HG02973 (cell line): Measurements from ENCODE around the gene ANO10.

Experiments
- ATAC-seq: cut with Tn5 transposase; IDR thresholded peaks from one replicate; pipeline ENCODE4 v1.9.1; 2021; ENCODE audit warnings: moderate library complexity; ENCODE audit not compliant: unreplicated experiment

ANO10 gene

DNA sequence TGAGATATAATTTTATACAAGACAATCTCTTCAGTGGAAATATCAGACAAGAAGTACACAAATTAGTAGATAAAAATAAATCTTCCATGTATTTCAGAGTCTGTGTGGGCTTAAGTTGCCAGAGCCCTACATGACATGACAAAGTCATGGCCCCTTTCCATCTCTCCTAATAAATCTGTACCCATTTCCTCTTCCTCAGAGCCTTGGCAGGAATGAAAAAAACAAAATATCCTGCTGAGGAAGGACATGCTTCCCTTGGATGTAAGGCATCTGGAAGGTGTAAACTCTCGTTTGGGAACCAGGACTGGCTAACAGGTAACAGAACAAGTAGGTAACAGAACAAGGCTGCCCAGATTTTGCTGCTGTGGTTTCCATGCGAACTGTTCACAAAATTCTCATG is 187.4 kb downstream of the ANO10 start:
- no peak for ATAC-seq

DNA sequence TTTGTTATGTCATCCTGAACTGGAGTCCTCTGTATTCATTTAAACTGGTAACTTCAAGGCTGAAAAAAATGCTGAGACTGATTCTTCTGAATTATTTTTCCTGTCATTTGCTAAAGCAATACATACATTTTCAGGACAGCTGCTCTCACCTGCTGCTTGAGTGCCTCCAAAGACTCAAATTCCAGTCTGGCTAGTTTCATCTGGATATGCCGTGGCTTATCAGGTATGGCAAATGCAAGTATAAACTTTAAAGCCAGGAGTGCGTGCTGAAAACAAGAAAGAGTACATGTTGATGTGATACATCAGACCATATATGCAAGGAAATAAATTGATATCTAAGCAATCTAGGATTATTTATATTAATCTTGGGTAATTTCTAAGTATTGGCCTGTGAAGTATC is 189.3 kb downstream of the ANO10 start:
- ATAC-seq: no peak

DNA sequence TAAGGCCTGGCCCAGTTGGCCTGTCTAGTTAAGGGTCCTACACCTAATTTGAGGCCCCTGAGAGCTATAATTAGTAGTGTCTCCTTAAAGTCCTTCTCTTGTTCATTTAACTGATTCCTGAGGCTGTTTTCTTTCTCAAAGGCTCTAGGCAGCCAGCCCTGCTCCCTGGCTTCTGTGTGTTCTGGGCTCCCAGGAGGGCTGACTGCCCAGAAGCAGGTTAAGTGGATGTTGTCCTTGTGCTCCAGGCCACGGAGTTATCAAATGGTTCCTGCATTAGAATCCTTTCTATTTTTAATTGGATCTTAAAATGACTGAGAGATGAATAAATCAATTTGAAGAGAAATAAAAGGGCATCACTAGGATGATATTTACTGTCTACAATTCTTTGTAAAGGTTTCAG is 195.4 kb downstream of the ANO10 start:
- ATAC-seq: no peak

DNA sequence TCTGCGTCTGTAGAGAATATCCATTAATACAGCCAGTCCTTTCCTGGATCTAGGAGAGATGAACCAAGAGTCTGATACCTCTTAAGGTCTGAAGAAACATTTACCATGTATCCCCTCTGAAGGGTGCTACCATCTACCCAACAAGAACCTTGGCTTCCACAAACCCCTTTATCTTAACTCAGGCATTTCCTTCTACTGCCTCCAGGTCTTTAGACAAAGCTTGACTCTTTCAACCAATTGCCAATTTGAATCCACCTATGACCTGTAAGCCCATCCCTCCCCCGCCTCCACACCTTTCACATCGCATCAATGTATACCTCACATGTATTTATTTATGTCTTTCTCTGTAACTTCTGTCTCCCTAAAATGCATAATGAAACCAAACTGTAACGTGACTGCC is 196.0 kb downstream of the ANO10 start:
- ATAC-seq: no peak

DNA sequence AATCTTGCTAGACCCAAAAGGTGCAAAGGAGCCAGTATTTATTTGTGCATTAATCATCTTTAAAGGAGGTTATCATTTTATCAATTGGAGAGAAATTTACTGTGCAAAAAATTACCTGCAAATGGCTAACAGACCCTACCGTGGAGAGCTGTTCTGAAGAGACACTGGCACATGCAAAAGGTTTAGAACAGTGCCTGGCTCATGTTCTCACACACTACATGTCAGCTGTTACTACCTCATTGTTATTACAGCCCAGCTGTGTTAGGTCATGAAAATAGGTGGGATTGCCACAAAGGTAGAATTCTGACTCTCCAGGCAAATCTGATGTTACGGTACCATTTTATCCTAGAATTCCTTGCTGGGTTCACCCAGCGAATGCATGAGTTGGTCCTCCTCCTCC is 198.2 kb downstream of the ANO10 start:
- no peak for ATAC-seq

DNA sequence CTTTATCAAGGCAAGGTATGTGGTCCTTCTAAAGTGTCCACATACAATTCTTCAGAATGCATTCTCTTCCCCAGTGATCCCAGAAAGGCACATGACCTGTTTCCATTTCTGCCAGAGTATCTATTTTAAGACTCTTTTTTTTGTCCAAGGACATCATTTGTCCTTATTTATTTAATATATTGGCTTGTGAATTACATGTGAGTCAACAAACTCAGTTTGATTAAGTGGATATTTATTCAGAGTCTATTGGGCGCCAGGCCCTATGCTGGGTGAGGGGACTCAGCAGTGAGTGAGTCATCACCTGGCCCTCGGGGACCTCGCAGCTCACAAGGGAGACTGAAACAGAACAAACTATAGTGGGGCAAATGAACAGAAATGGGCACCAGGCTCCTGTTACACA is 198.7 kb downstream of the ANO10 start:
- no peak for ATAC-seq

DNA sequence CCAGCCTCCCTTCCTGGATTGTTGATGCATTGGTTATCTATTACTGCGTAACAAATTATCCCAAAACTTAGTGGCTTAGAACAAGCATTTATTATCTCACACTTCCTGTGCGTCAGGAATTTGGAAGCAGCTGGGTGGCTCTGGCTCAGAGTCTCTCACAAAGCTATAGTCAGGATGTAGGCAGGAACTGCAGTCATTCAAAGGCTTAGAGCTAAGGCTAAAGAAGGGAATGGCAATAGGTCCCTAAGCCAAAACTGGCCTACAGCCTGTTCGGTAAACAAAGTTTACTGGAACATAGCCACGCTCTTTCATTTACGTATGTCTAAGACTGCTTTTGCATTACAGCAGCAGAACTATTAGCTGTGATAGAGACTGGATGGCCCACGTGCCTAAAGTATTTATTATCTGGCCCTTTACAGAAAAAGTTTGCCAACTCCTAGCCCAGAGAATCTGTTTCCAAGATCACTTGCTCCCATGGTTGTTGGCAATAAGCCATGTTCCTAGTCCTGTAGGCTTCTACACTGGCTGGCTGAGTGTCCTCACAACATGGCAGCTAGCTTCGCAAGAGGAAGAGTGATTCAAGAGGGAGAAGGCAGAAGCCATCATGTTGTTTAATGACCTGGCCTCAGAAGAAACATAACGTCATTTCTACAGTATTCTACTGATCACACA is 203.1 kb downstream of the ANO10 start:
- no peak for ATAC-seq

DNA sequence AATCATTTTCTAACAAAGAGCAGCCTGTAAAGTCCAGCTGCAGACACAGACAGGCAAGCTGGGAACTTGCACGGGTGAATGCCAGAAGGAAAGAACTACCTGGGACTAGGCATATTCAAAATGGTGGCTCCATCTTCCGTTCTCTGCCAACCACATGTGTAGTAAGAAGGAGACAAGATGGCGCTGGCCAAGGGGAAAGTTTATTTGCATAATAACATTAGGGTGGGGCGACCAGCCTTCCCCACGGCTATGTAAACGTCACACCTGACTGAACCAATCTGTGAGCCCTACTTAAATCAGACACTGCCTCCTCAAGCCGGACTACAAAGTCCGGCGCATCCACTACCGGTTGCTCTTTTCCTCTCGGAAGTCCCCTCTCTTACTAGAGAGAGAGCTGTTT is 204.7 kb downstream of the ANO10 start:
- ATAC-seq: no peak

DNA sequence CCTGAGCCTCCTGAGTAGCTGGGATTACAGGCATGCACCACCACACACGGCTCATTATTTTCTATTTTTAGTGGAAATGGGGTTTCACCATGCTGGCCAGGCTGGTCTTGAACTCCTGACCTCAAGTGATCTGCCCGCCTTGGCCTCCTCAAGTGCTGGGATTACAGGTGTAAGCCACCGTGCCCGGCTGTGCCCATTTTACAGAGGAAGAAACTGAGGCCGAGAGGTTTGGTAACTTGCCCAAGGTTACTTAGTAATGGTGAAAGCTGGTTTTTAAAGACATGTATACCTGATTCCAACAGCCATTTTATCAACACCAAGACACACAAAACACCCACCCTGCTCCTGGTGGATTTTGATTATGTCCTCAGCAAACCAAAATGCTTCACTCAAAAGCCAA is 206.7 kb downstream of the ANO10 start:
- no peak for ATAC-seq

DNA sequence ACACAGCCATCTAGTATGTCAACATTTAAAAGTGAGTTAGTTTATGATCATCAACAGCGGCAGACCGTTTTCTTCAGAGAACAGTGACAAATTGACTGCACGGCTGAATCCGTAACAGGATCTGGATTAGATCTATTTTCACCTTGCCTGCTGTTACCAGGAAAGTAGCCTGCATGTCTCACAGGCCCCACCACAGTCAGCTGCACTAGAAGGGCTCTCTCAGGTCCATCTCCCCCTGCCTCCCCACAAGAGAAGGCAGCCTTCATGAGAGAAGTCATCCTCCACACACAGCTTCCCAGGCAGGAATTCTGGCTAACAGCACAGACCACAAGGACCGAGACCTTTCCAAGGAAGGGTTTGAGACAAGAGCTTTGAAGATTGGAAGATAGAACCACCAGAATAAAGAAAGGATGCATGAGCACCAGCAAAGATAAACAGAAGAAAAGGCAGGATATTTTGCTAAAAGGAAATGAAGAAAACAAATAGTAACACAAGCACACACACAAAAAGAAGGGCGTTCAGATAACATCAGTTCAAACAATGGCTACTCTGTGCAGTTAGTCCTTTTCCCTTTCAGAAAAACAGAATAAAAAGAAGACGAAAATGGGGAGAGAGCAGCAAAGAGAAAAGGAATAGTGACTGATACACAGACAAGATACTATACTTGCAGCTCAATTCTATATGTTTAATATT is 208.0 kb downstream of the ANO10 start:
- no peak for ATAC-seq

DNA sequence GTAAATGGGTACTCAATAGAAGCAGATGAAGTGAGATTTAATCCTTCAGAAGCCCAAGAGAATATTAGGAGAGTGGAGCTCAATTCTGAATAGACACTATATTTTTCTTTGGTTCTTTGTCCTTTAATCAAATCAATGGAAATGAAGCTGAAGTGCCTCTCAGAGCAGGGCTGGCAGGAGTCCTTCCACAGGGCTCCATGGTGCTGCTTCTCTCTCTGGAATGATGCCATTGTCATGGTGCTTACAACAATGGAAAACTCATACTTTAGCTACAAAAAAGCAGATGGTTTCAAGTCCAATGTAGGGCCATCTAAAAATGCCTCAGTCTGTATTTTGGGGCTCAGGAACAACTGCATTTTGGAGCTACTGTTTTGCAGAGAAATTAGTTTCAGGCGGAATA is 210.4 kb downstream of the ANO10 start:
- ATAC-seq: no peak

DNA sequence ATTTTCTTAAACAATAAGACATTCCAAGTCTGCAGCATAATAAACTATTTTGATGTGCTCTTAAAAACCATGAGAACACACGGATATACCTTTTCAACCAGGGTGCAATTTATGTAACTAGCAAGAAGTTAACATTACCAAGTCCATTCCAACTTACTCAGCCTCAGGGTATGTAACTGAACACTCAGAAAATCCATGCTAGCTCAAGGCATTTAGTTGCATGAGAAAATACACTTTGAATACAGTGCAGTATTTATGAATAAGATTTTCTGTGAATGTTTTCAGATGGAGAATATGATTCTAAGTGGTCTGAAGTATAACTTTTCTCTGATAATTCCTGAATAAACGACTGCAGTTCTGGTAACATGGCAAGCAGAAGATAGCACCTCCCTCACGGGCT is 211.2 kb downstream of the ANO10 start:
- ATAC-seq: no peak

DNA sequence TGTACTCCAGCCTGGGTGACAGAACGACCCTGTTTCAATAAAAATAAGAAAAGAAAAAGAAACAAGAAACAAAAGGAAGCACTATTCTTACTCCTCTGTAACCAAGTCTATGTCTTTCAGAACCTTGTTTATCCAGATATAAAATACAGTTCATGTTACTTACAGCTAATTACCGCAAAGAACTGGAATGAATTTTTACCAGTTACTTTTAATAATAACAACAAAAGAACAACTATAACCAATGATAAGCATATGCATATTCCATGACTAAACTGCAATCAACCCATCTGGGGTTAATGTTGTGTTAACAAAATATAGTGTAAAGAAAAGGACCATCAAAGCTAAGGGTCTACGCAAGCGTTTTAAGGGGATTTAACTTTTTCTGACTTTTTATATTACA is 212.3 kb downstream of the ANO10 start:
- no peak for ATAC-seq

DNA sequence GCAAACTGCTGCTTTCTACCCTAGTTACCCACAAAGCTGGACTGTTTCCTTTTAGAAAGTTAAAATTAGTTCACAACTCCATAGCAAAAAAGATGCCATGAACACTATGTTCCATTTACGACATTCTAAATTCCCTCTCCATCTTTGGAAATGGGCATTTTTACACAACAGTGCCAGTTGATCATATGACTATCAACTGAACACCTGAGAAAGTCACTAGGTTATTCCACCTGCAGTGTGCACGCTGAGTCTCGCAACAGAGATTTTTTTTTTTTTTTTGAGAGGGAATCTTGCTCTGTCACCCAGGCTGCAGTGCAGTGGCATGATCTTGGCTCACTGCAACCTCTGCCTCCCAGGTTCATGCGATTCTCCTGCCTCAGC is 215.2 kb downstream of the ANO10 start:
- no peak for ATAC-seq

DNA sequence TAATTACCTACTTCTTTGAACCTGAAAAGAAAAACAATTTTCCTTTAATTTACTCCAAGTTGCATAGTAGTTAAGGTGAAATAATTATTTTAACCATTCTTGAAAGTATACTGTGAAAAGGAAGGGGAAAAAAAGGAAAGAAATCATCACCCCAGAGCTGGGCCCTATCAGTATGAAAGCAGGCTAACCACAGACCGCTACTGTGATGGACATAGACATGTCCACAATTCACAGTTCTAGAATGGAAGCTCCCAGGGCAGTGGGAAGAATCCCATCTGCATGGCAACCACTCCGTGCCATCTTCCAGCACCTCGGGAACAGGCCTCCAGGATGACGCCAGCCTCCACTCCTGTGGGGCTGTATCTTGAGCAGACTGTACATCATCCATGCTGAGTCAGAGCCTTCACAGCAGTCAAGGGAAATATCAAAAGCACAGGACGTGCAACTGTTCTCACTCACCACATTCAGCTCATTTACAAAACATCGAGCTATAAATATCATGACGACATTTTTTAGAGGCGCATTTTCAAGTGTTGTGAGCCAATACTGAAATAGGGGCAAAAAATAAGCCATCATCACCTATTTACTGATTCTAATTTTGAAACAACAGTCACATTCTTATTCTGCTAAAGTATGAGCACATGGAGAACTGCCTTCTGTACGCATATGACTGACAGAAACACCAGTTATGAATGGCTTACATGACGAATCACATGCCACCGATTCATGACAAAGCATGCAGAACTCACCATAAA is 215.7 kb downstream of the ANO10 start:
- no peak for ATAC-seq

DNA sequence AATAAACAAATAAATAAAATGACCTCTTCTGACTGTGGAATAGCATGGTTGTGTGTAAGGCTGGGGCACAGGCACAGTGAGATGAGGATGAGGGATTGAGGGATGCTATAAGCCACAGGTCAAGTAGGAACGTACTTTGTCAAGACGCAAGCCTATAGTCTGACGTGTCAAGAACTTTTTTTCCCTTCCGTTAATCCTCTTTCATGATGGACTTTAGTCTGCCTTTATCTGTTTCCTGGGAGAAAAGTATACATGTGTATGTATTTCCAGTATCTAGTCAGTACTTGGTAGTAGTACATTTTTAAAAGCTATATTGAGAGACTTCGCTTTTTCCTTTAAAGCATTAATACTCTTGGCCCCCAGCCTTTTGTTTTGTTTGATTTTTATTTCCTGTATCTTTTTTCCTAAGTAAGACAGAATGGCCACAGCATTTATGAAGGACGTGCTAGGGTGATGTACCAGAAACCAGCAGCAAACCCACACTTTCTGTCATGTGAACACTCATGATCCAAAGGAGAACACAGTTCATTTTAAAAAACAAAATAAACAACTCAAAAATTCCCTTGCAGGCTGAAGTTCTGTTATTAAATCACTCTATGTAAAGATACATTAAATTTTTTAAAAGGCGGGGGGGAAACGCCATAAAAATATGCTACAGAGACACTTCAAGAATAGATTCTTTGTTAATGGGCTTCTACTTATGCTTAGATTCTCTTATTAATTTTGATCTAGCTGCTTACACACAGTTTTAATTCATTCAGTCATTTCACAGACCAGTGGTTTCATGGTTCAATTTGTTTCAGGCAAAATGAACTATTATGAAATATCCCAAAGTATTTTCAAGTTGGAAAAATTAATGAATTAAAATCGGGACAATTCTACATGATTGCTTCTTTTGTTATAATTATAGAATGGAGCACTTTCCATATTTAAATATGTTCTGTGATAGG is 220.8 kb downstream of the ANO10 start:
- ATAC-seq: no peak

DNA sequence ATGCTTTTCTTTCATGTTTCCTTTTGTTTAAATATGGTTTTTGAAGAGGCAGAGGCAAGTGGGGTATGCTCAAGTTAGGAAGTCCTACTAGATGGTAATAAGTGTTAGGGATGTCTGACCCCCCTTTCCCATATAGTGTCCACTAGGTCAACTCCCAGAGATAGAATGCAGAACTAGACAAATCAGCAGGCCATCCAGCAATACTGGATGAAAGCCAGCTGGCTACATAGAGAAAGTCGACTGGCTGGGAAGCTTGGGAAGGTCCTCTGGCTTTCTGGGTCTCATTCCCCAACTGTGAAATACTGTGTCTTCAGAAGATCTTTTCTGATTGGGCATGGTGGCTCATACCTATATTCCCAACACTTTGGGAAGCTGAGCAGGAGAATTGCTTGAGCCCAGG is 221.6 kb downstream of the ANO10 start:
- ATAC-seq: no peak

DNA sequence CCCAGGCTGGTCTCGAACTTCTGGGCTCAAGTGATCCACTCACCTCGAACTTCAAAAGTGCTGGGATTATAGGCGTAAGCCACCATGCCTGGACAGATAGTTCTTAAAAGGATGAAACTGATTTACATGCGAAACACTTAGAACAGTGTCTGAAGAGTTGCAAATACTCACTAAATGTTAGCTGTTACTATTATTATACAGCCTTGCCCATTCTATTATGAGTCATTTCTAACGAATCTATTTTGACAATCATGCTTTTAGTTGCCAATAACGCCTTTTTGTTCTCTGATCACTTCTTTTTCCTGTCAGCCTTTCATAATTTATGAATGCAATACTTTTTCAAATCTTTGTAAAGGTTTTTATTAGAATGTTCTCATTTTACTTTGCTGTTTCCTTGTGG is 222.8 kb downstream of the ANO10 start:
- ATAC-seq: no peak

DNA sequence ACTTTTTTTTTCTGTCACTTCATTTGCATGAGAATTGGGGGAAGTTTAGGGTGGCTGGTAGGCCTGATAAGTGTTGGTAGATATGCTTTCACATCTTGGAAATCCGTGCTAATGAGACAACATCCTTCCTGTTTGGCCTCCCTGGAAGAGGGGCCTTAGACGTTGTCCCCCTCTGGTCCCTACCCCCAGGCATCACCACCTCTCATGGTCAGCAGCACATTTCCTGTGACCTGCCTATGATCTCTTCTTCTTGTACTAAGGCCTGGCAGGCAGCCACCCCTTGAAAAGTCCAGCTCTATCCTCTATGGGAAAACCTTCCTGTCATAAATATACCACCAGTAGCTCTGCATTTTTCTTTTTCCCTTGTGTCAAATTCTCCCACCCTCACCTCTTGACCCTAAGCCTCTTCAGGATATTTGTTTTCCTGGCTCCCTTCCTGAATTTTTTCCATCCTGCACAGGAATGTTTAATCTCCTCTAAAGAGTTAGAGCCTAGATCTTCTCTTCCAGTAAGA is 227.7 kb downstream of the ANO10 start:
- ATAC-seq: no peak

DNA sequence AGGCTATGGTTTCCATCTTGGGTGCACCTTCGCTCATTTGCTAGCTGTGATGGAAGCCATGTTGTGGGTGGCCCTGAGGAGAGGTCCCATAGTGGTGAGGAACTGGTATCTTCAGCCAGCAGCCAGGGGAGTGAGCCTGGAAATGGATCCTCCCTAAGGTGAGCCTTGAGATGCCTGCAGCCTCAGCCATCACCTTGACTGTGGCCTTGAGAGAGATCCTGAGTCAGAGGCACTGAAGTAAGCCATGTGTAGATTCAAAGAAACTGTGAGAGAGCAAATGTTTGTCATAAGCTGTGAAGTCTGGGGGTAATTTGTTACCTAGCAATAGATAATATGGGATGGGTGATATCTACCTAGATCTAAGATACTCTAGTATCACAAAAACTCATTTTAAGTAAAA is 230.2 kb downstream of the ANO10 start:
- no peak for ATAC-seq

DNA sequence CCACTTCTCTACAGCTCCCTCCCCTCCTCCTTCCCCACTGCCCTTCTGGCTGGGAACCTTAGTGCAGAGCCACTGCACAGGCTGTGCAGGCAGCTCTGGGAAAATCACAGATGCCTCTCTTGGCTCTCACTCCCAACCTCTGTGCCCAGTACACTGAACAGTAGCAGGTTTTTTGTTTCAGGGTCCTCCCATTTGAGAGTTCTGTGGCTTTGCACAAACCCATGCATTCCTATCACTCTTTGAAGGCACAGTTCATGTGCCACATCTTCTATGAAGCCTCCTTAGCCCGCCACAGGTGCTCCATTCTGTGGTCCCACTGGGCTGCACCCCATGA is 231.6 kb downstream of the ANO10 start:
- ATAC-seq: no peak
